Measurements from ENCODE around the gene CCDC85B. TPM values are rescaled to one million over a fixed set of nuclear protein-coding genes. Genes with fewer than 3 reads are reported as not detected.

CCDC85B gene
- total RNA-seq, 2 donors from 2014 or later, result 49.8 to 54.5 TPM

DNA sequence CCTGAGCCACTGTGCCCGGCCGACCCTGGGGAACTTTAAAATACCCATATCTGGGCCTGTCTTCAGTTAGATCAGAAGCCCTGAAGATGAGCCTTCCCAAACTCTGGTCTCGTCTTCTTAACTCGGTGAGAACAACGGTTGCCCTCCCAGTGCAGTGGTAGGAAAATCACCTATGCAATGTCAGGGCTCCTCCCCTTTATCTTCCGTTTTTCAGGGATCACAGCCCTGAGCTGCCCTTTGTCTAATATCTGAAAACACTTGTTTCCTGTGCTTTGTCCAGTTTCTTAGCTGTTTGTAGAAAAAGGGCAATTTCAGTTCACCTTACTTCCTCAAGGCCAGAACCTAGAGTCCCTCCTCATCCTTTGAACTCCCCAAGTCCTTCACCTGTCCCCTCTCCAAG lies 38.2 kb downstream of the CCDC85B start:
- DNase-seq (no peak), ATAC-seq (no peak)
- no peaks in the 10 kb centered on the region for H3K9me3 ChIP-seq
- intact Hi-C loops (cut with DNase I), result no loop called here
- H3K36me3 ChIP-seq (replicated peaks in 1 of 2; ENCODE audit: insufficient read depth in 1 of 2, low read depth in 2 of 2), result no peaks in the 10 kb centered on the region
- no peak overlapping the region for H3K27ac ChIP-seq
- 67 to 75% methylated on average over 6 of the region's 6 CpGs for WGBS, 2 donors
- H3K27me3 ChIP-seq, result no peaks in the 10 kb centered on the region
- no peak overlapping the region for H3K4me3 ChIP-seq
- TF ChIP-seq, protein P1, sequence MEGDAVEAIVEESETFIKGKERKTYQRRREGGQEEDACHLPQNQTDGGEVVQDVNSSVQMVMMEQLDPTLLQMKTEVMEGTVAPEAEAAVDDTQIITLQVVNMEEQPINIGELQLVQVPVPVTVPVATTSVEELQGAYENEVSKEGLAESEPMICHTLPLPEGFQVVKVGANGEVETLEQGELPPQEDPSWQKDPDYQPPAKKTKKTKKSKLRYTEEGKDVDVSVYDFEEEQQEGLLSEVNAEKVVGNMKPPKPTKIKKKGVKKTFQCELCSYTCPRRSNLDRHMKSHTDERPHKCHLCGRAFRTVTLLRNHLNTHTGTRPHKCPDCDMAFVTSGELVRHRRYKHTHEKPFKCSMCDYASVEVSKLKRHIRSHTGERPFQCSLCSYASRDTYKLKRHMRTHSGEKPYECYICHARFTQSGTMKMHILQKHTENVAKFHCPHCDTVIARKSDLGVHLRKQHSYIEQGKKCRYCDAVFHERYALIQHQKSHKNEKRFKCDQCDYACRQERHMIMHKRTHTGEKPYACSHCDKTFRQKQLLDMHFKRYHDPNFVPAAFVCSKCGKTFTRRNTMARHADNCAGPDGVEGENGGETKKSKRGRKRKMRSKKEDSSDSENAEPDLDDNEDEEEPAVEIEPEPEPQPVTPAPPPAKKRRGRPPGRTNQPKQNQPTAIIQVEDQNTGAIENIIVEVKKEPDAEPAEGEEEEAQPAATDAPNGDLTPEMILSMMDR (IDR thresholded peaks at IDR 0.05), result no peak
- no peak for TF ChIP-seq POLR2A (IDR thresholded peaks at IDR 0.05)
- H3K4me1 ChIP-seq, result no peaks in the 10 kb centered on the region

DNA sequence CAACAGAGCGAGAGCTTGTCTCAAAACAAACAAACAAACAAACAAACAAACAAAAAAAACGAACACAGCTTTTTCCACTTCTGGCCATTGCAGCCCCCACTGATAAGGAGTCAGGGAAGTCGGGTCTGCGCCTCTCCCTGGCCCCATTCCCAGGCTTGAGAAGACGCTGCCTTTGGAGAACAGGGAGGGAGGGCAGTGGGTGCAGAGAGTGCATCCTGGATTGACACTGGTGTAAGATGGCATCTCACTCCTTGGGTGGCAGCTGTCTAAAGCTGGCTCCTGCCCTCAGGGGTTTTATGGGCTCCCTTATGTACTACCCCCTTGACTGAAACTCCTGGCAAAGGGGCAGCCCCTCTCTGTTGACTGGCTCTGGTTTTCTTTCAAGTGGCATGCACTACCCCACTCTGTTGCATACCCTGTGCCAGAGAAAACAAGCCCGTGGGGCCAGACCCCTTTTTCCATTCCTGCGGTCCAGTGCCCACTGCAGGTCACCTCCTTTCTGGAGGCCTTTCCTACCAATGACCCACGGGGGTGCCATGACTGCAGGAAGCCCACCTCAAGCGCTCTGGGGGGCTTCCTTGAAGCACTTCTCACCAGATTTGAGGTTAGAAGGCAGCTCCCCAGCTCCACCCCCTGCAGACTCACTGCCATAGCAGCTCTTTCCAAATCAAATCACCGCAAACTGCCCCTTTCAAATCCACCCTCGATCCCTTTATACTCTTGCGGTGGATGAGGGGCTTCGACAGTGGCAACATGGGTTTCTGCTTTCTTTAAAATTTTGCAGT lies 41.5 kb downstream of the CCDC85B start:
- no peaks in the 10 kb centered on the region for H3K4me1 ChIP-seq
- no peak for ATAC-seq
- no peaks in the 10 kb centered on the region for H3K9me3 ChIP-seq
- H3K36me3 ChIP-seq (replicated peaks in 1 of 2; ENCODE audit: insufficient read depth in 1 of 2, low read depth in 2 of 2), result no peaks in the 10 kb centered on the region
- H3K4me3 ChIP-seq, result no peak overlapping the region
- WGBS, 2 donors, result 56 to 61% methylated on average over 13 of the region's 13 CpGs
- TF ChIP-seq POLR2A (IDR thresholded peaks at IDR 0.05), result no peak
- TF ChIP-seq, protein P1 (IDR thresholded peaks at IDR 0.05), result no peak
- no peaks in the 10 kb centered on the region for H3K27me3 ChIP-seq
- no peak overlapping the region for H3K27ac ChIP-seq
- intact Hi-C loops (cut with DNase I), result no loop called here
- no peak for DNase-seq

DNA sequence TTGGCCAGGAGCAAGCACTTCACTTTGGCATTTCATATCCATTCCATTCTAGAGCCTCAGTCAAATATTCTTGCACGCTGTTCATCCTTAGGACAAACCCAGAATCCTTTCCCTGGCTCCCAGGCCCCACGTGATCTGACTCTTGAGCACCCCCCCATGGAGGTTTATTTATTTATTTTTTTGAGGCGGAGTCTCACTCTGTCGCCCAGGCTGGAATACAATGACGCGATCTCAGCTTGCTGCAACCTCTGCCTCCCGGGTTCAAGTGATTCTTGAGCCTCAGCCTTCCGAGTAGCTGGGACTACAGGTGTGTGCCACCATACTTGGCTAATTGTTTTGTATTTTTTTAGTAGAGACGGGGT lies 42.1 kb downstream of the CCDC85B start:
- intact Hi-C loops (cut with DNase I), result no loop called here
- H3K4me3 ChIP-seq, result no peak overlapping the region
- no peaks in the 10 kb centered on the region for H3K9me3 ChIP-seq
- ATAC-seq, result no peak
- no peaks in the 10 kb centered on the region for H3K36me3 ChIP-seq (replicated peaks in 1 of 2; ENCODE audit: insufficient read depth in 1 of 2, low read depth in 2 of 2)
- H3K4me1 ChIP-seq, result no peaks in the 10 kb centered on the region
- DNase-seq, result no peak
- TF ChIP-seq POLR2A (IDR thresholded peaks at IDR 0.05), result no peak
- TF ChIP-seq, protein P1 (IDR thresholded peaks at IDR 0.05), result no peak
- H3K27me3 ChIP-seq, result no peaks in the 10 kb centered on the region
- no peak overlapping the region for H3K27ac ChIP-seq
- WGBS, 2 donors, result 39 to 45% methylated on average over 9 of the region's 9 CpGs

DNA sequence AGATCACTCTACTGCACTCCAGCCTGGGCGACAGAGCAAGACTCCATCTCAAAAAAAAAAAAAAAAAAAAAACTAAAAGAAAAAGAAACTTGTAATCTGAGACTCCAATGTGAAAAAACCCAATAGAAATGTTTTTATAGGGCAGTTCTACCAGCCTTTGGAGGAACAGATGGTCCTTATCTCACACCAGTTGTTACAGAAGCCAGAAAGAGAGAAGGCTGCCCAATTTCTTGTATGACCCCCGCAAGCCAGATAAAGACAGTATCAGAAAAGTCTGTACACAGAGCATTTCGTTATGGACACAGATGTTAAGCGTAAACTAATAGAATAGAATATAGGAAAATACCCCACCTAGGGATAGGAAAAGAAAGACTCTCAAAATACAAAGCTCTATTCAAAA lies 43.5 kb downstream of the CCDC85B start:
- no peaks in the 10 kb centered on the region for H3K4me1 ChIP-seq
- peak; percentile 35 for ATAC-seq
- intact Hi-C loops (cut with DNase I), result no loop called here

More for the DNA sequence above, 43.5 kb downstream of the CCDC85B start:
- no peak for DNase-seq
- Histone ChIP-seq H3K27ac (no peak overlapping the region), H3K36me3 (replicated peaks in 1 of 2; ENCODE audit: insufficient read depth in 1 of 2, low read depth in 2 of 2) (no peaks in the 10 kb centered on the region), H3K9me3 (no peaks in the 10 kb centered on the region), H3K27me3 (no peaks in the 10 kb centered on the region), H3K4me3 (no peak overlapping the region)
- TF ChIP-seq, protein P1 (IDR thresholded peaks at IDR 0.05), result no peak
- TF ChIP-seq POLR2A (IDR thresholded peaks at IDR 0.05), result no peak
- 22 to 28% methylated on average over 4 of the region's 4 CpGs for WGBS, 2 donors

Measured in body of pancreas (tissue), 4 donors.